Stimulated activated CD4-positive, alpha-beta T cell treated with anti-CD3 and anti-CD28 coated beads, Interleukin-2, amount 100 ng/mL, for 24 hours (primary cell): ENCODE results near the gene MTARC2.

Experiments
- DNase-seq, 2 donors: peaks; one replicate each; pipeline ENCODE4 v3.0.0-alpha.2; 2020

Gene MTARC2

GRCh38 chr1:220770245-220770913 lies 22.3 kb downstream of the MTARC2 start:
- no peak for DNase-seq

GRCh38 chr1:220772846-220773245 lies 24.7 kb downstream of the MTARC2 start:
- no peak for DNase-seq

- DNase-seq, result peak; percentile 50 to 57
Observed at GRCh38 chr1:220775240-220775853, 27.2 kb downstream of the MTARC2 start.

GRCh38 chr1:220776254-220776653 lies 28.1 kb downstream of the MTARC2 start:
- no peak for DNase-seq

GRCh38 chr1:220776720-220777326 lies 28.7 kb downstream of the MTARC2 start:
- DNase-seq, result peak; percentile 76 to 85

GRCh38 chr1:220783453-220783852 lies 35.3 kb downstream of the MTARC2 start:
- DNase-seq, result no peak

- no peak for DNase-seq
Observed at GRCh38 chr1:220784751-220785150, 36.6 kb downstream of the MTARC2 start.

GRCh38 chr1:220785166-220786056 lies 37.3 kb downstream of the MTARC2 start:
- DNase-seq, result no peak

GRCh38 chr1:220786057-220786336 lies 37.9 kb downstream of the MTARC2 start:
- no peak for DNase-seq

GRCh38 chr1:220786337-220787068 lies 38.4 kb downstream of the MTARC2 start, which contains the start of gene MTARC1:
Gene MTARC1 (plus strand): TSS chr1:220786913. CDS start chr1:220786945, 32 bp downstream.
- DNase-seq, result peak in 1 of 2 donors; percentile 20

GRCh38 chr1:220787069-220787619 lies 39.0 kb downstream of the MTARC2 start:
- no peak for DNase-seq

GRCh38 chr1:220788900-220789299 lies 40.8 kb downstream of the MTARC2 start:
- no peak for DNase-seq

GRCh38 chr1:220789532-220790147 lies 41.5 kb downstream of the MTARC2 start:
- DNase-seq, result no peak

- no peak for DNase-seq
Observed at GRCh38 chr1:220791285-220791684, 43.2 kb downstream of the MTARC2 start.

GRCh38 chr1:220791956-220792355 lies 43.8 kb downstream of the MTARC2 start:
- DNase-seq, result no peak

GRCh38 chr1:220796530-220796929 lies 48.4 kb downstream of the MTARC2 start:
- DNase-seq, result no peak

GRCh38 chr1:220797044-220797443 lies 48.9 kb downstream of the MTARC2 start:
- DNase-seq, result no peak

GRCh38 chr1:220797553-220797952 lies 49.4 kb downstream of the MTARC2 start:
- DNase-seq, result no peak

GRCh38 chr1:220798338-220798737 lies 50.2 kb downstream of the MTARC2 start:
- DNase-seq, result no peak

GRCh38 chr1:220800262-220800661 lies 52.1 kb downstream of the MTARC2 start:
- no peak for DNase-seq

- DNase-seq, result peak; percentile 17 to 23
Observed at GRCh38 chr1:220803401-220804201, 55.5 kb downstream of the MTARC2 start.
